Body of pancreas (tissue), 4 donors: Measurements from ENCODE around the gene TMEM213.

Experiments used
- CTCF ChIP-seq, 7 experiments: fragments of 450-650 bp in 4 of 7; fragments of 200-600 bp in 3 of 7; sonication (generic) in 3 of 7; IDR thresholded peaks; one replicate each; pipeline ENCODE4 v1.5.1; 2016 to 2019; ENCODE audit warnings: antibody characterized with exemption in 7 of 7
- POLR2A ChIP-seq, 3 donors: fragments of 450-650 bp; IDR thresholded peaks; one replicate each; pipeline ENCODE4 v1.6.1; 2016; ENCODE audit warnings: antibody characterized with exemption in 3 of 3, mild to moderate bottlenecking in 2 of 3

GRCh38 chr7:138835087-138835486 is 37.3 kb downstream of the TMEM213 start:
- TF ChIP-seq POLR2A (IDR thresholded peaks at IDR 0.05) (no peak), CTCF (IDR thresholded peaks at IDR 0.05) (no peak)
